ENCODE data around the gene ASIC2. TPM values are rescaled to one million over a fixed set of nuclear protein-coding genes. Genes with fewer than 3 reads are reported as not detected.

ASIC2 gene
- total RNA-seq (2014; rRNA removed; shearing (Covaris generic)) = not detected in 2 replicates
- not detected in 2 replicates for polyA plus RNA-seq (2015; cell fraction: cytosol; rRNA removed)
- not detected in 2 replicates for polyA plus RNA-seq (2015; cell fraction: nucleus; rRNA removed)

DNA sequence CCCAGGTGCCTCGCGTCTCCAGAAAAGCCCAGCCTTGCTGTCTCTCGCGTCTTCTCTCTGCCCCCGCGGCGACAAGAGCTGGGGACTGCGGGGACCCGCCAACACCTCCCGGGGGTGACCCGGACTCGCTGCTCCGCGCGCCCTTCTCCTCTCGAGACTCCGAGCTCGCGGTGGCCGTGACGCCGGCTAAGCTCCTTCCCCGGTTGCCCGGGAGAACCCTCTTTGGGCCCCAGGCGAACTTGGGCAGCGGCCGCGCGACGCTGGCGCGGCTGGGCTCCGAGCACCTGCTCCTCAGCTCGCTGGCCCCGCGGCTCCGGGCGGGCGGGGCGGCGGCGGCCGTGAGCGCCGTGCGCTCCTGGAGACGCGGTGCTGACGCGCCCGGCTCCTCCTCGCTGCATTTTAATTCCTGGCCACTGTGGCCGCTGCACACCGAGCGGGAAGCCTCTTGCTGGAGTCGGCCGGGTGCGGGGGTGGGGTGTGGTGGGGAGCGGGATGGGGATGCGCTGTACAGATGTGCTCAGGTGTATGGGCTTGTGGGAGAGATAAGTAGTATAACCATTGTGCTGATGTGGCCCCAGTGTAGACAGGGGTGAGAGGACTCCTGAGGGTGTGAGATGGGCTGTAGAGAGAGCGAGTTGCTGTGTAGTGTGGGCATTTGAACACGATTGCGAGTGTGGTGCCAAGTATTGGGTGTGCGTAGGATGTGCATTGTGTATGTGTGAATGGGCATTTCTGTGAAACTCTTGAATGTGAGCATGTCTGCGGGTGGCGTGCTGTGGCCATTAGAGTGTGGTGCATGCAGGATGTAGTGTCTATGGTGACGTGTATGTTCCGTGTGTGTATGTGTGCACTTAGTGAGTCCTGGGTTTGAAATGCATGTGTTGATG, at the start of gene ASIC2:
Gene ASIC2, minus strand, starts transcription at position 315 of the 887 bp plus-strand sequence.
- no peak for DNase-seq (ENCODE audit: low read depth)

DNA sequence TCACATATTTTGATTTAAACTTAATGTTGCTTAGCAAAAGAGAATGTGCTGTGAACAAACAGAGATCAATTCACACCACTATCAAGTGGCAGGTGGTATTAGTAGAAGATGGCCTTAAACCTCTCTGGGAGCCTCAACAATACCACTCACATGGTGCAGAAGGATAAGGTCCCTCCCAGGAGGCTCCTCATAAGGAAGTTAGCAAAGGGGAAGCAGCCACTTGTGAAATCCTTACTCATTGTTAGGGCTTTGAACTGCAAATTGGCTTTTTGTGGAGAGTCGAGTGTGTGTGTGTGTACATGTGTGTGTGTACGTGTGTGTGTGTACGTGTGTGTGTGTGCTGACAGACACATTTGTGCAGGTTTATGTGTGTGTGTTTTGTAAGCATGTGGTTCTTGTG, 48.9 kb upstream of the ASIC2 start:
- DNase-seq (ENCODE audit: low read depth) = no peak

DNA sequence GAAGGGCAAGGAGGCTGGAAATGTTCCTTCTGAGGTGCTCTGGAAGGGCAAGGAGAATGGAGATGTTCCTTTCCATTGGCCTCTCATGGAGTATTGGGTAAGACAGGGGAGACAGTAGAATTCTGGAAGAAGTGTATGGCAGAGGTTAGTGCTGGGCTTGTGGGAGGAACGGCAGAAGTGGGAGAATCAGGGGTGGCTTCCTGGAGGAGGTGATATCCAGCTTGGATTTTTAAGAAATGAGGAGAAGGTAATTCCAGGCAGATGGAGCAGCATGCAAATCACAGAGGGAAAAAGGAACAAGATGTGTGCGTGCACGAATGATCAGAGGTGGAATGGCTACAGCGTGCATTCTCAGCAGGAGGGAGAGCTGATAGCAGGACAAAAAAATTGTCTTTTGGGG, 45.1 kb upstream of the ASIC2 start:
- no peak for DNase-seq (ENCODE audit: low read depth)

DNA sequence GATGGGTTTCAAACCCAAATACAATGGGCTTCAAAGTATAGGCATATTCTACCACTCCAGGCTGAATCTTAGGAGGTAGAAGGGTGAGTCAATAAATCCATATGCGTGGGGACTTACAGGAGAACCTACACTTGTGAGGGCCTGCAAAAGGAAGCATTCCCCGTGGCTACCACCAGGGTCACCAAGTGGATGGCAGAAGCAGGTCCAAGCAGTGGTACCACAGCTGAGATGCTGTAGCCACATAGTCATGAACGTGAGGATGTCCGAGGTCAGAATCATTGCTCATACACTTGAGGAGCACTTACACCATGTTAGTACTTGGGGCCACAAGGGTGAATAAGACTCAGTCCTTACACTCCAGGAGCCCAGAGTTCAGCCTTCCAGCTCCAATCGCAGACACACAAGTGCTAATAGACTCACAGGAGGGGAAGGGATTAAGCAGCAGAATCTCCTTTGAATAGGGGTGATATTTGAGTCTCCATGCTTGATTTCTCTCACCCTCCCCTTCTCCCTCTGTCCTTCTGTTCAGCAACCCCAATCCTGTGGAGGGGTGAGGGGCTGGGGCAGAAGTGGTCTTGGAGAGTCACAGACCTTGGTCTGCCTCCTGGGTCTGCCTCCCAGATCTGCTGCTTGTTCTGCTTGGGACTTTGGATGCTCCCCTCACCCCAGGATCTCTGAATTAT, 42.5 kb upstream of the ASIC2 start:
- no peak for DNase-seq (ENCODE audit: low read depth)

DNA sequence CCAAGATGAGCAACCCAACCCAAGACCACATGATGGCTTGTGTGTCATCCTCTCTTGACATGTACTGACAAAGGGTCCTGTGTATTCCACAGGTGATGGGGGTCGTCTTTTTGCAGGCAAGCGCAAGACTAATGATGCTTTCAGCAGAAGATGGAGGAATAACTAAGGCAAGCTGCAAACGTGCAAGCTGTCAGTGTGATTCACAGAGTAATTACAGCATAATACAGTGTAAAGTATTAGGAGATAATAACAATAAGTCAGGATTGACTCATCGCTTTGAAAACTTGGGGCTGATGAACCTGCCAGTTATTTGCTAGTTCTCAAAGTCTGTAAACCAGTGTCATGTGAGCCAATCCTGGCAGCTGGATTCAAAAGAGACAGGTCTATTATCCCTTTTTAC, 41.6 kb upstream of the ASIC2 start:
- DNase-seq (ENCODE audit: low read depth) = no peak

DNA sequence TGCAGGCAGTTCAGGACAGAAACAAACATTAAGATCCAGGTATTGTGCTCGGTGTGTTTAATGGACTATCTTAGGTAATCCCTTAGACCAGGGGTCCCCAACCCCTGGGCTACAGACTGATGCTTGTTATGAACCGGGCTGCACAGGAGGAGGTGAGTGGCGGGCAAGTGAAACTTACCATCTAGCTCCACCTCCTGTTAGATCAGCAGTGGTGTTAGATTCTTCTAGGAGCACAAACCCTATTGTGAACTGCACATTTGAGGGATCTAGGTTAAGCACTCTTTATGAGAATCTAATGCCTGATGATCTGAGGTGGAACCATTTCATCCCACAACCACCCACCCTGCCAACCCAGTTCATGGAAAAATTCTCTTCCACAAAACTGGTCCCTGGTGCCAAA, 37.8 kb upstream of the ASIC2 start:
- DNase-seq (ENCODE audit: low read depth) = no peak

DNA sequence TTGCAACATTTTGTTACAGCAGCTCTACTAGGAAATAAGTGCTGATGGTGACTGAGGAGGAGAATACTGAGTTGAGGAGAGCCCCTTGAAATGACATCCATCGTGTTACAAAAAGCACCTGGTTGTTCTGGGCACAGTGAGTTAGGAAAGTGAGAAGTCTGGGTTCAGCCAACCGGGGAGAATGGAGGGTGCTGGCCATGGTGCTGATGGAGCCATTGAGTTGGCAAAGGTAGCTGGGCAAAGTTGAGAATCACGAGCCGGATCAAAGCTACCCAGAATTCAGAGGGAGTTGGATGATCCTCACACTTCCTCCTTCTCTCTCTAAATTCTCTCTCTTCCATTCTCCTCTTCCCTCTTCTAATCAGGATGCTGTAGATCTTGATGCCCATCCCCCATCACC, 35.0 kb upstream of the ASIC2 start:
- no peak for DNase-seq (ENCODE audit: low read depth)

DNA sequence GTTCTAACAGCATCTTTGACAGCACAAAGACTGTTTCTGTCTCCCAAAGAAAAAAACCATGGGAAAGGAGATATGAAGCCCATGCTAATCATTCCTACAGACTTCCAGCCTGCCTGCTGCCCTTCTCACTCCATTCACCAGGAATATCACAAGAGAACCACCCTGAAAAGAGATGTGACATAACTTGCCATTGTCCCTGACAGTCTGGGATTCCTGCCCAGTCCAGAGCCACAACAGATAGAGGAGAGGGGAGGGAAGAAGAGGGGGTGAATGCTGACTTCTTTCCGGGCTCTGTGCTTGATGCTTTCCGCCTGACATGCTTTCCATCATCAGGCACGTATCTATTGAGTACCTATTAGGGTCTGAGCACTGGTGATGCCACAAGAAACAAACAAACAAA, 31.6 kb upstream of the ASIC2 start:
- no peak for DNase-seq (ENCODE audit: low read depth)

DNA sequence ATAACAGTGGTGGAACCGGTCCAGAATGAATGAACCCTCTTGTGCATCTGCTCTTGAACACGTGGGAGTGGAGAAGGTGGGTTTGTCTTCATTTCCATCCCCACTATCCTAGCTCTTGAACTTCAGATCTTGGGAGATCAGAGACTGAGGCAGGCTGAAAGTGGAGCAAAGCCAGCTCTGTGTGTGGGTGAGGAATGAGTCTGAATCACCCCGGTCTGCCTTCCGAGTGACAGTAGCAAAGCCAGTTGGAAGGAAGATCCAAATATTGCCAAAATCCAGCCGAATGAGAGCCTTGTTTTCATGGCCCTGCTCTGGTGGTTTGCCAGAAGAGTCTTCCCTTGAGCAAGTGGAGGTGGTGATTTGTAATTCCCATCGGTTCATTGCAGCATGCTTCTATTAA, 29.0 kb upstream of the ASIC2 start:
- no peak for DNase-seq (ENCODE audit: low read depth)

DNA sequence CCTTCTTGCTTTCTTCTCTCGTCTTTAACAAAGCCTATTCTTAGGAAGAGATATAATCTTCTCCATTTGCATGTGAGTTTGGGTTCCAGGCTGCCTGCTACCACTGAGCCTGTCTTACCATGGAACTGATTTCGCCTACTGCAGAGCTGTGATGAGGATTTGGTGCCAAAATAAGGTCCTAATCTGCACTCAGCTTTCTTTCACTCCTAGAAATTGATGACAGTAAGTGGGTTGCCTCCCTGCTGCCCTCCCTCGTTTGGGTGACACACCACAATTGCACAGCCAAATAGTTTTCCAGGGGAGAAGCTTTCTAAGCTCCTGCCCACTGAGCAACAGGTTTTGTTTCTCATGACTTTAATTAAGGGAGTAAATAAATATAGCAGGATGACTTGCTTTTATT, 25.1 kb upstream of the ASIC2 start:
- no peak for DNase-seq (ENCODE audit: low read depth)

DNA sequence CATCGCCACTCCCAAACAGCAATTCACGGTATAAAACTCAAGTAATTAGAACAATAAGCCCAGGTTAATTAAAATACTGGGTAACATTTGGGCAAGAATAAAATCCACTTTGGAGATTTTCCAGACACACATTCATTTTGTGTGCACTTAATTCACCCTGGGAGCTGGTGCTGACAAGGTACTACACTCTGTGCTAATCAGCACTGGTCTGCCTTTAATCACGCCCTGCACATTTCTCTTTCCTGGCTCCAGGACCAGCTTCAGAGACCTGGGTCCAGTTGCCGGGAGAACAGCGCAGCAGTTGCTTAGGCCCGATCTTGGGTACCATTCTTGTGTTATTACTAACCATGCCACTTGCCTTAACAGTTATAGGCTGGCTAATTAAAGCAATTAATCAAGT, 23.7 kb upstream of the ASIC2 start:
- no peak for DNase-seq (ENCODE audit: low read depth)

DNA sequence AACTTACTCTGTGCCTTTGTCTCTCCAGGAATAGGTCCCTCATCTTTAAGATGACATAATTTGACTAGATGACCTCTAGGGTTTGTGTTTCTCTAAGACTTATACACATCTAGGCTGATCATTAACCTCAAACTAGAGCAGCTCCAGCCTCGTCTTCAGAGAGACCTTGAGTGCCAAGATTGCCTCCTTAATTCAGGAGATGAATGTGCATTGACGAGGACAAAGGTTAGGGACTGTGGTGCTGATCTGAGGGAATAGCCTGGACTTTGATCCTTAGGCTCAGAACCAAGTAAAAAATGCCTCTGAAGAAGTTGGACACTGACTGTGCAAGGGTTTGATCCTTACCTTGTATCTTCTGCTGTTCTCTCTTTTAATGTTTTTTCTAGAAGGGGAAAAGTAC, 17.2 kb upstream of the ASIC2 start:
- DNase-seq (ENCODE audit: low read depth) = no peak

DNA sequence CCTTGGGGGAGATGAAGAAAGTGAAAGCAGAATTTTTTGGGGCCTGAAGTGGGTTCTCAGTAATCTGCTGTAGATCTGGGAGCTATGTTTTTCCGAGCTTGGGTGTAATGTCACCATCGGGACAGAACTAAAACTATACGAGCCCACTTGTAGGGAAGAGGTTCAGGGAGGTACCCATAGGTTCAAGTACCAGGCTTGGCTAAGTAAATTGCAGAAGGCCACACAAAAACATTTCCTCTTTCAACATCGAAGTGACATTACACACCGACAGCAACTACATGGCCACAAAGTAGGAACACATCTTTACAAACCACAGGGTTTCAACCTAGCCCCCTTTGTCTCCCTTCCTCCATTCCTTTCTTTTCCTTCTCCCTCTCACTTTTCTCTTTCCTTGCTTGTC, 10.2 kb upstream of the ASIC2 start:
- no peak for DNase-seq (ENCODE audit: low read depth)

DNA sequence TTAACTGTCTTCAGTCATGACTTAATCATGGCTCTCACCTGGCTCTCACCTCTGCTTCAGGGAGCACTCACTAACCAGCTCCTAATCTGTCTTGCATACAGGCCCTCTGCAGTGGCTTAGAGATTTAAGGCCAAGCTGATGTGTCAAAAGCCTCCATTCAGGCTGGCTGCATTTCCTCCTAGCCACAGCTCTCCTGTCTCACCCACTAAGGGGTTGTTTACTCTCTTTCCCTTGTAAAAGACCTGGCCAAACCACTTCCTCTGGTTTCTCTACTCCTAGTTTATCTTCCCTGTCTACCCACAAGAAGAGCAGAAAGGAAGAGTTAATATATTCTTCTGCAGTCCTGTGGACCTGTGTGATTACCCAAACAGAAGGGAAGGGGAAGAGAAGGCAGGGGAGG, 9.3 kb upstream of the ASIC2 start:
- no peak for DNase-seq (ENCODE audit: low read depth)

DNA sequence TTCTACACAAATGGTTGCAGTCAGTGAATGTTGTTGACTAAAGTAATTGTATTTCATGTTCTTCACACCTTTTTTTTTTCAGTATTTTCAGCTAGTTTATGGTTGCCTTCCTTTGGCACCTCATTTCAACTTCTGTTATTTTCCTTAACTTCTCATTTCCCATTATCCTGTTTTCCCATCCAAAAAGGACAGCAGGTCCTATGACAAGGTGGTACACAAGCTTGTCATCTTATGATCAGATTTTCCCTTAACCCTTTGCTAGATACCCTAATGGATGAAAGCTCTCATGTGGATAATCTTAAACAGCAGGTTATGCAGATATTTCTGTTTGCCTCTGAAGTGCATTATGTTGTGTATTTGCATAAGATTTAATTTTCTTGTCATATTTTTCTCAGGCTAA, 7.1 kb upstream of the ASIC2 start:
- no peak for DNase-seq (ENCODE audit: low read depth)

DNA sequence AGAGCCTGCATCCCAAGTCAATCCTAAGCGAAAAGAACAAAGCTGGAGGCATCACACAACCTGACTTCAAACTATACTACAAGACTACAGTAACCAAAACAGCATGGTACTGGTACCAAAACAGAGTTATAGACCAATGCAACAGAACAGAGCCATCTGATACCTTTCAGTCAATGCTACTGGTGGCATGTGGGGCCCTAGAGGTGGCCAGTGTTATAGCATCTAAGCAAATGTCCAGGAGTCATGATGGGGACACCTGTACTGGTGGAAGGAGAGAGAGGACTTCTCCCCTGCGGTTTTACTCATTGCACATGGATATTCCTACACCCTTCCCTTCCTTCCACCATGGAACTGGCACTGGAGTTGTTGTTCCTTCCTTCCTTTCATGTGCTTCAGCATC, 6.0 kb upstream of the ASIC2 start:
- no peak for DNase-seq (ENCODE audit: low read depth)

DNA sequence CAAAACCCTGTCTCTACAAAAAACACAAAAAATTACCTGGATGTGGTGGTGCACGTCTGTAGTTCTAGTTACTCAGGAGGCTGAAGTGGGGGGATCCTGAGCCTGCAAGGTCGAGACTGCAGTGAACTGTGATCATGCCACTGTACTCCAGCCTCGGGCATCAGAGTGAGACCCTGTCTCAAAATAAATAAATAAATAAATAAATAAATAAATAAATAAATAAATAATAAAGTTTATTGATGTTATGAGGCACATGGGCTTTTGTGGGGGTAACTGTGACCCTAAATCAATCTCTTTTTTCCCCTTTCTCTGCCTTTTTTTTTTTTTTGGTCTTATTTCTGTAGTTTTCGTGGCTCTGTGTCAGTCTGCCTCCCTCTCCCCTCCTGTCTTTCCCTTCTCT, 4.5 kb upstream of the ASIC2 start:
- DNase-seq (ENCODE audit: low read depth) = no peak

DNA sequence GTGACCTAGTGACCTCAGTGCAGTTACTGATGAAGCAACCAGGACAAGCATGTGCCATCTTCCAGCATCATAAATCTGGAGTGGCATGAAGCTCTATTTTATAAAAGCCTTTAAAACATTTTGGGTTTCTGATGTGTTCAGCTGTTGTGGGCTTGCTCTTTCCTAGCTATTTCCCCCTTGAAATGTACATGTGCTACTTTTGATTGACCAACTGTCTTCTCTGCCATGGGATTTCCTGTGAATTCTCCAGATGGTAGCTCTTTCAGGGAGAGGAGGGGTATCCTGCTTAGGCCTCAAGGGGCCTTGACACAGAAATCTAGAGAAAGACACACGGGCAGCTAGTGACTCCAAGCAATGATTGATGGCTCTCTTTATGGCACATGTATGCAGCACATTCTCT, 1.9 kb upstream of the ASIC2 start:
- DNase-seq (ENCODE audit: low read depth) = no peak

DNA sequence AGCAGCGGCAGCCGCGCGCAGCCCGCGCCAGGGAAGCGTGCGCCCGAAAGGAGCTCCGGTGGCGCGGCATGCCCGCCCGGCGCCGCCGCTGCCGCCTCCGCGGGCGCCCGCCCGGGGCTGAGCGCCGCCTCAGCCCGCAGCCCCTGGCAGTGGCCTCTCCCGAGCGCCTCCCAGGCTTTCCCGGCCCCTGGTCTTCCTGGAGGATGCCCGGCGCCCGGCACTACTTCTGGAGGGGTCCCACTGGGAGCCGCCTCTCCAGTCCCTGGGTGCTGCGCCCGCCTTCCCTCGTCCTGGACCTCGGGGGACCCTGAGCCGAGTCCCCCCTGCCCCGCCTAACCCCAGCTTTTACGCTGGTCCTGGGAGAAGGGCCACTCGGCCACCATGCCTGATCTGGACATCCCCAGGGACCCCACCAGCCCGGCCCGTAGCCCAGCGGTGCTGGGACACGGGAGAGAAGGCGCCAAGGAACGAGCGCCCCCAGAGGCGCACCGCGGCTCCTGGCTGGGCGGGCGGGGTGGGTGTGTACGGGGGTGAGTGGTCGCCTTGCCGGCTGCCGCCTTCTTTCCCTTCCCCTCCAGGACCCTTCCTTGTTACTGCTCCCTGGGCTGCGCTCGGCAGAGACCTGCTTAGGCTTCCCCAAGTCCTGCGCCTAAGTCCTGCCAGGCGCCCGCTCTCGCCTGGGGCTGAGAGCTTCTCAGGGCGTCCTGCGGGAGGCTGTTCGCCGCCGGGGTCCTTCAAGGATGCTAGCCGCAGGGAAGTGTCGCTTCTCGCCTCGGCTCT, 704 bp downstream of the ASIC2 start:
- no peak for DNase-seq (ENCODE audit: low read depth)

DNA sequence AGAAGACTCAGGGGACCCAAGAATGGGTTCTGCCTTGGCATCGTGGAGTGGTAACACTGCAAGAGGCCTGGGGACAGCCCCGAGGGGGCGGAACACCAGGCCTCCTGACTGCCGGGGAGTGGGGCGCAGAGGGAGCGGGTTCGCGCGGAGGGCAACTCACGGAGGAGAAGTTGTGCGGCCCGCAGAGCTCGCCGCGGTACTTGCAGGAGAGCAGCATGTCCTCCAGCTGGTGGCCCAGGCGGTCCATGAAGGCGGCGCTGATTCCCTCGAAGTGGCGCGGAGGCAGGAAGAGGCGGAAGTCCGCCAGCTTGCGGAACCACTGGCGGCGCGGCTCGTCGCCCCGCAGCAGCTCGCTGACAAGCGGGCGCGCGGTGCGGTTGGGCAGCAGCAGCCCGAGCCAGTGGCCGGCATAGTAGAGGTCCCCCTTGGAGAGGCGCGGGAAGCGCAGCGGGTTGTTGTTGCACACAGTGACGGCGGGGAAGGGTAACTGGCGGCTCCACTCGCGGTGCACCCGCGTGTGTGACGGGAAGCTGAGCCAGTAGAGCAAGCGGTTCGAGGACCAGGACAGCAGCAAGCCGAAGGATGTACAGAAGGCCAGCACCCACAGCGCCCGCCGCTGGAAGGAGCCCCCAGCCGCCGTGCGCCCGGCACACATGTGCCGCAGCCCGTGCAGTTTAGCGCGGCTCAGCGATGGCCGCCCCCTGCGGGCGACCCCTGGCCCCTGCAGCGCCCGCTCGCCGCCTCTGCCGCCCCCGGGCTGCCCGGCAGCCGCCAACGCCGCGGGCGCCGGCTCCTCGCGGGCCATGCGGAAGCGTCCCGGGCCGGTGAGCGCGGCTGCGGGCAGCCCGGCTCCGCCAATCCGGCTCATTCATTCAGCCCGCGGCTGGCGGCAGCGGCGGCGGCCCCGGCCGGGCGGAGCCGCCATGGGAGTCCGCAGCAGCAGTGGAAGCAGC, 1.6 kb downstream of the ASIC2 start:
- DNase-seq (ENCODE audit: low read depth) = no peak

DNA sequence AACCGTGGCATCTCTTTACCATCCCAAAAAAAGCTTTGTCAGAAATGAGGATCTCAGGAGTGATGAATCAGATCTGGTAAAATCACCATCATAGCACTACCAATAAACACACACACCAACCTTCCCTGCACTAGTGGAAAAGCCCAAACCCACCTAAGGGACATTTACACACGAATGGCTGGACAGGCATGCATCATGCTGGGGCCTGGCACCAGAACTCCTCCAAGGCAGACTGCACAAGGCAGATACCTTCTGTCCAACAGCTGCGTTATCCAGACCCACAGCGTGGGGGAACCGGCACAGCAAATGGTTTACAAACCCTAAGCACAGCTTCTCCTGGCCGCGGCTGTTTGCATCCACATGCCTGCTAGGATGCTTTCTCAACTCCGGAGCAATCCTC, 2.8 kb downstream of the ASIC2 start:
- DNase-seq (ENCODE audit: low read depth) = no peak

All from HT1080 (cell line).